MG63 (cell line): ENCODE data around the gene CHST11. TPM values are rescaled to one million over a fixed set of nuclear protein-coding genes. Genes with fewer than 3 reads are reported as not detected.
A peak's percentile ranks its signal among the peaks of the same experiment; 100 is the strongest.
"Not testable (repeated sequence)": the region's sequence is repeated elsewhere in the genome, so short reads cannot be mapped to it uniquely, and the experiment has no call there.

Source experiments
- DNase-seq: peaks from one replicate; pipeline ENCODE4 v3.0.0-alpha.2; 2020
- H3K27me3 ChIP-seq: fragments of 250-450 bp; sonication (Bioruptor Pico); 2 replicates; pipeline ENCODE4 v1.5.1; 2020; ENCODE audit warnings: mild to moderate bottlenecking, moderate library complexity
- H3K36me3 ChIP-seq: fragments of 250-450 bp; sonication (Bioruptor Pico); 2 replicates; pipeline ENCODE4 v1.5.1; 2020; ENCODE audit warnings: mild to moderate bottlenecking, moderate library complexity
- H3K4me3 ChIP-seq: fragments of 250-450 bp; sonication (Bioruptor Pico); 2 replicates; pipeline ENCODE4 v1.5.1; 2020; ENCODE audit warnings: mild to moderate bottlenecking, moderate library complexity
- H3K9me3 ChIP-seq: fragments of 250-450 bp; sonication (Bioruptor Pico); 2 replicates; pipeline ENCODE4 v1.5.1; 2020; ENCODE audit warnings: mild to moderate bottlenecking, moderate library complexity
- total RNA-seq: library from RNA; depleted of rRNA; stranded (reverse); fragments of >200 nt; shearing (Covaris generic); gene quantifications from 2 replicates; pipeline ENCODE4 v1.2.3, GENCODE V29; 2014; ENCODE audit warnings: low replicate concordance

Gene CHST11
- total RNA-seq, 1 experiment from 2014 or later = 0.13 TPM

DNA sequence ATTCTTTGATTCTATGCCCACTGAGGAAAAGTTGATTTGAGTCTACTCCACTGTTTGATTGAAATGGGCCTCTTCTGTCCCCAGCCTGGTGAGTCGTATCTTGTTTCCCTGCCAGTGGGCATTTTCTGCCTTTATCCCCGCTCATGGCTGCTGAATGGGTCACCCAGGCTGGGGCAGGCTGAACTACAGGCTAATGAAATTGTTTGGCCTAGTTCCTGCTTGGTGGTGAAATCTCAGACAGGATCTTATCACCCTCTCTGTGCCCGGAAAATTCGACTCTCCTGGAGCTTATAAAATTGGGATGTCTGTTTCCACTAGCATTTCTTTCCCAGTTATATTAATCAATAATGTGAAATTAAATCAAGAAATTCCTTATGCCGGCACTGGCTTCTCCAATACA, 65.0 kb downstream of the CHST11 start:
- Histone ChIP-seq H3K36me3 (no peaks in the 10 kb centered on the region), H3K27me3 (no peaks in the 10 kb centered on the region), H3K9me3 (no peaks in the 10 kb centered on the region), H3K4me3 (no peak overlapping the region)
- DNase-seq = peak; percentile 51

- H3K36me3 ChIP-seq = no peaks in the 10 kb centered on the region
- H3K4me3 ChIP-seq = no peak overlapping the region
- DNase-seq = no peak
These were observed 66.4 kb downstream of the CHST11 start for GRCh38 chr12:104522985-104523722.

GRCh38 chr12:104524034-104524832, 67.5 kb downstream of the CHST11 start:
- H3K9me3 ChIP-seq = peaks cover 1% of the 10 kb centered on the region; the same call in 1 of the 2 replicates
- no peak for DNase-seq
- H3K4me3 ChIP-seq = no peak overlapping the region
- no peaks in the 10 kb centered on the region for H3K27me3 ChIP-seq
- H3K36me3 ChIP-seq = no peaks in the 10 kb centered on the region

More at GRCh38 chr12:104522985-104523722, 66.4 kb downstream of the CHST11 start:
- Histone ChIP-seq H3K27me3 (no peaks in the 10 kb centered on the region), H3K9me3 (no peaks in the 10 kb centered on the region)

DNA sequence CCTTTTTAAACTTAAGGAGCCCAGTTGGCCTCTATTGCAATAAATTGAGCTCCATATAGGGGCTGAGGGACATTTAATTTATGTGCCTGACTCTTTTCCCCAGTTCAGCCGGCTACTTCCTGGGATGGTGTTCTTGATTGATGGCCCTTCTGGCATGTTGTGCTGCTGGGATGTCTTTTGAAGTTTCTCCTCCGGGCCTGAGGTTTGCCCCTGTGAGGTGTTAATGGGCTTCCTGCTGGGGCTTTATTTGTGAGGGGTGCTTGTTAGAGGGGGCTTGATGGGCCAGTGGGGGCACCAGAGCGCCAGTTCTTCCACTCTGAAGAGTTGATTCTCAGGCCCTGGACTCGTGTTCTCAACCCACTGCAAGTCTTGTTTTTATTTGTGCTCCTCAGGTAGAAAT, 69.6 kb downstream of the CHST11 start:
- Histone ChIP-seq H3K4me3 (no peak overlapping the region), H3K9me3 (peaks cover 2% of the 10 kb centered on the region; the same call in 1 of the 2 replicates), H3K36me3 (no peaks in the 10 kb centered on the region), H3K27me3 (no peaks in the 10 kb centered on the region)
- no peak for DNase-seq

GRCh38 chr12:104526751-104527150, 70.0 kb downstream of the CHST11 start:
- no peaks in the 10 kb centered on the region for H3K27me3 ChIP-seq
- no peak for DNase-seq
- H3K9me3 ChIP-seq = peaks cover 2% of the 10 kb centered on the region; the same call in 1 of the 2 replicates
- no peaks in the 10 kb centered on the region for H3K36me3 ChIP-seq
- H3K4me3 ChIP-seq = no peak overlapping the region

- H3K4me3 ChIP-seq, H3K9me3 ChIP-seq, DNase-seq, H3K27me3 ChIP-seq, H3K36me3 ChIP-seq: not testable (repeated sequence)
These were observed 70.9 kb downstream of the CHST11 start for GRCh38 chr12:104527653-104528052.

GRCh38 chr12:104529130-104529874, 72.6 kb downstream of the CHST11 start:
- H3K9me3 ChIP-seq = peaks cover 2% of the 10 kb centered on the region; the same call in 1 of the 2 replicates
- H3K36me3 ChIP-seq = no peaks in the 10 kb centered on the region
- H3K4me3 ChIP-seq = no peak overlapping the region
- no peak for DNase-seq
- no peaks in the 10 kb centered on the region for H3K27me3 ChIP-seq

GRCh38 chr12:104532636-104533035, 75.9 kb downstream of the CHST11 start:
- Histone ChIP-seq H3K36me3 (no peaks in the 10 kb centered on the region), H3K9me3 (peaks cover 2% of the 10 kb centered on the region; the same call in 1 of the 2 replicates), H3K27me3 (no peaks in the 10 kb centered on the region), H3K4me3 (no peak overlapping the region)
- DNase-seq = no peak

DNA sequence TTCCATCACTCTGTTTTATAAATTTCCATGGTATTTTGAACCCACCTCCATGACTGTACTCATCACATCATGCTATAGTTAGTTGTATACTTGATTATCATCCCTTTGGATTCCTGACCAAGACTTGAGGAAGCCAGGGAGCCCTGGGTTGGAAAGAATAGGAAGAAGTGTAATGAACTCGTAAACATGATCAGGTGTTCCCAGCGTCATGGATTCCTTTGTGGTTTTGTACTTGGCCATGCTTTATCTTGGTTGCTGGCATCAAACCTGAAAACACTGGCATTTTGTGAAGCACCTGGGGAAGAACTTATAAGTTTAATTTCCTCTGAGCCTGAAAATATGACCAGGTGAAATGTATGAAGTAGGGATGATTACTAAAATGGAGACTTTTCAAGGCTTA, 76.4 kb downstream of the CHST11 start:
- peaks cover 2% of the 10 kb centered on the region; the same call in 1 of the 2 replicates for H3K9me3 ChIP-seq
- DNase-seq = no peak

DNA sequence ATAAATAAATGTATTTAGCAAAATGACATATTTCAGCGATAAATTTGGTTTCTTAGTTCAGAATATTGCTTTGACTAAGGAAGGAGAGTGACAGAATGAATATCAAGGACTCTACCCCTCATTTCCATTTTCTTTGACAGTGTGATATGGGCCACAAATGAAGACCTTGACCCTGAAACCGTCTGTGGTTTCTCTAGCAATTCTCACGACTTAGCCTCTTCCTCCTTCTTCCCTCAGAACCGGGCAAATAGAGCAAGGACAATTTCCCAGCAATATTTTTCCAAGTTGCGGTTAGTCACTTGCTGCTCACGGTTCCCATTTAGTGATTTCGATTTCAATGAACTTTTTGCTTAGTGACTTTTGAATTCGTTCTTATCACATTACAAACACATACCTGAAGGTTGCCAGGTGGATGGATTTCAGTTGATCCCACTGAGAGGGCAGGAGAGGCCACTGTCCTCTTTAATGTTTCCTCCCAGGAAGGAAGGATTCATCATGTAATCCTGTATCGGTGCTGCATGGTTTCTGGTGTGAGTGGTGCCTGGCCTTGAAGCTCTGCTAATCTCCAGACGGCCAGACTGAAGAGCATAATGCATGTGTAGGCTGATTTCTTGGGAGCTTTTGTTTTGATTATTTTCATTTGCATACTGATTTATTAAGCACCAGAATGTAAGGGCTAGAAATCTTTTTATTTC, 77.6 kb downstream of the CHST11 start:
- Histone ChIP-seq H3K4me3 (no peak overlapping the region), H3K27me3 (no peaks in the 10 kb centered on the region), H3K9me3 (no peaks in the 10 kb centered on the region; the same call in 1 of the 2 replicates), H3K36me3 (no peaks in the 10 kb centered on the region)
- DNase-seq = no peak

More for the DNA sequence above, 76.4 kb downstream of the CHST11 start:
- Histone ChIP-seq H3K27me3 (no peaks in the 10 kb centered on the region), H3K36me3 (no peaks in the 10 kb centered on the region), H3K4me3 (no peak overlapping the region)

- H3K27me3 ChIP-seq = no peaks in the 10 kb centered on the region
- no peak for DNase-seq
- no peak overlapping the region for H3K4me3 ChIP-seq
- H3K36me3 ChIP-seq = no peaks in the 10 kb centered on the region
- H3K9me3 ChIP-seq = no peaks in the 10 kb centered on the region; the same call in 1 of the 2 replicates
These were observed 78.1 kb downstream of the CHST11 start for GRCh38 chr12:104534857-104535248.

- DNase-seq = no peak
These were observed 78.6 kb downstream of the CHST11 start for GRCh38 chr12:104535369-104535768.

DNA sequence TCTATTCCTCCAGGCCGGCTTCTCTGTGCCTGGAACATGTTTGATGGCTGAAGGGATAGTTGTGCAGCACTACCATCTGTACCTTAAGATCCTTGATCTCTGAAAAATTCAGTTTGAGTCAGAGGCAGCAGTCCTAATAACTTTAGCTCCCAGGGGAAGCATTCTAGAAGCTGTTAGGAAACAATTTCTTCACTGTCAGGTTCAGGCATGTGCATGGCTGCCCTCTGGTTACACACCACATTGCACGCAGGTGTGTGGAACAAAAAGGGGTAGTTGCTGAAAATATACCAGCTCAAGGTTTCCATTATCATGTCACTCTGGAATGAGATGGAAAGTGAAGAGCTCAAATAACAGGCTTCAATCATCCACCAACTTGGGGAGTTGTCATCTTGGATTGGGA, 80.1 kb downstream of the CHST11 start:
- Histone ChIP-seq H3K9me3 (no peaks in the 10 kb centered on the region), H3K4me3 (no peak overlapping the region), H3K27me3 (no peaks in the 10 kb centered on the region), H3K36me3 (no peaks in the 10 kb centered on the region)
- DNase-seq = no peak

More at GRCh38 chr12:104535369-104535768, 78.6 kb downstream of the CHST11 start:
- Histone ChIP-seq H3K36me3 (no peaks in the 10 kb centered on the region), H3K4me3 (no peak overlapping the region), H3K9me3 (no peaks in the 10 kb centered on the region; the same call in 1 of the 2 replicates), H3K27me3 (no peaks in the 10 kb centered on the region)

GRCh38 chr12:104538056-104538455, 81.3 kb downstream of the CHST11 start:
- DNase-seq = no peak
- H3K27me3 ChIP-seq = no peaks in the 10 kb centered on the region
- no peak overlapping the region for H3K4me3 ChIP-seq
- H3K36me3 ChIP-seq = no peaks in the 10 kb centered on the region
- H3K9me3 ChIP-seq = no peaks in the 10 kb centered on the region; the same call in 1 of the 2 replicates

DNA sequence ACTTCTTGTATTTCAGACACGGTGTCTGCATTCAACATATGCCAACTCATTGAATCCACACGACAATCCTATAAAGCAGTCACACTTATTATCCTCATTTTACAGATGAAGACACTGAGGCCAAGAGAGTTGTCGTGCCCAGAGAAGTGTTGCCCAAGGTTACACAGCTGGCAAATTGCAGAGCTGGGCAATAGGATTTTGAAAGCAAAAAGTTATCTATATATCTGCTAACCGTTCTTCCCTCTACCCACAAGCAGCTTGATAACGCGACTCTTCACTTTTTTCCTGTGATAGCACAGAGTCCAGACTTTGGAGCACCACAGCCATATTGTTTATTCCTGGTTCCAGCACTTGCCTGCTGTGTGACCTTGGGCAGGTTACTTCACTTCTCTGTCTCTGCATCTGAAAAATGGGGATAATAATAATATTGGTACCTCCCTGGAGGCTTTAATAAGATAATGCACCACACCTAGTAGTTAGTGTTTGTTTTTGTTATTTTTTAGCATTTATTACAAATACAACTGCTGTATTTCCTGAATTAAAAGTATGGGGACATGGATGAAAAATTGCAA, 82.2 kb downstream of the CHST11 start:
- H3K27me3 ChIP-seq = no peaks in the 10 kb centered on the region
- no peak overlapping the region for H3K4me3 ChIP-seq
- DNase-seq = no peak
- H3K9me3 ChIP-seq = no peaks in the 10 kb centered on the region; the same call in 1 of the 2 replicates
- H3K36me3 ChIP-seq = no peaks in the 10 kb centered on the region

GRCh38 chr12:104544836-104545235, 88.1 kb downstream of the CHST11 start:
- Histone ChIP-seq H3K27me3 (no peaks in the 10 kb centered on the region), H3K36me3 (no peaks in the 10 kb centered on the region), H3K4me3 (no peak overlapping the region), H3K9me3 (no peaks in the 10 kb centered on the region; the same call in 1 of the 2 replicates)
- no peak for DNase-seq
